WTC11 (cell line): ENCODE results near the gene RAB13. TPM values are rescaled to one million over a fixed set of nuclear protein-coding genes. Genes with fewer than 3 reads are reported as not detected.

Source experiments
- AFF4 ChIP-seq: sonication (generic); formaldehyde crosslinking; IDR thresholded peaks from 2 replicates; pipeline ENCODE4 v1.8.1; 2023; ENCODE audit warnings: mild to moderate bottlenecking, missing genetic modification reagents, borderline replicate concordance
- CREM ChIP-seq: sonication (generic); formaldehyde crosslinking; IDR thresholded peaks from 2 replicates; pipeline ENCODE4 v1.8.1; 2022; ENCODE audit warnings: mild to moderate bottlenecking, missing genetic modification reagents, moderate library complexity
- E2F5 ChIP-seq: sonication (generic); formaldehyde crosslinking; IDR thresholded peaks from 2 replicates; pipeline ENCODE4 v1.8.1; 2022; ENCODE audit warnings: mild to moderate bottlenecking, moderate library complexity, missing genetic modification reagents
- FOXP1 ChIP-seq: sonication (generic); formaldehyde crosslinking; IDR thresholded peaks from 2 replicates; pipeline ENCODE4 v1.8.0; 2022; ENCODE audit warnings: missing genetic modification reagents, mild to moderate bottlenecking, moderate library complexity, borderline replicate concordance
- GABPB1 ChIP-seq: sonication (generic); formaldehyde crosslinking; IDR thresholded peaks from 2 replicates; pipeline ENCODE4 v1.8.1; 2023; ENCODE audit warnings: mild to moderate bottlenecking, missing genetic modification reagents
- GRHL2 ChIP-seq: fragments of 250-450 bp; sonication (Bioruptor Pico); IDR thresholded peaks from 2 replicates; pipeline ENCODE4 v1.8.0; 2022; ENCODE audit warnings: mild to moderate bottlenecking, moderate library complexity; ENCODE audit not compliant: insufficient replicate concordance, severe bottlenecking
- IRF1 ChIP-seq: sonication (generic); formaldehyde crosslinking; IDR thresholded peaks from 2 replicates; pipeline ENCODE4 v1.8.0; 2023; ENCODE audit warnings: missing genetic modification reagents
- IRF2 ChIP-seq: sonication (generic); formaldehyde crosslinking; IDR thresholded peaks from 2 replicates; pipeline ENCODE4 v1.8.0; 2022; ENCODE audit warnings: low read depth, missing genetic modification reagents, borderline replicate concordance
- JAZF1 ChIP-seq: fragments of 250-450 bp; sonication (Bioruptor Pico); IDR thresholded peaks from 2 replicates; pipeline ENCODE4 v1.9.0; 2021; ENCODE audit warnings: moderate library complexity, mild to moderate bottlenecking, inconsistent platforms
- MAX ChIP-seq: sonication (generic); formaldehyde crosslinking; IDR thresholded peaks from 2 replicates; pipeline ENCODE4 v1.8.0; 2022; ENCODE audit warnings: mild to moderate bottlenecking, missing genetic modification reagents
- MLX ChIP-seq: sonication (generic); formaldehyde crosslinking; IDR thresholded peaks from 2 replicates; pipeline ENCODE4 v1.8.1; 2023; ENCODE audit warnings: mild to moderate bottlenecking, missing genetic modification reagents, moderate library complexity
- RELA ChIP-seq: sonication (generic); formaldehyde crosslinking; IDR thresholded peaks from 2 replicates; pipeline ENCODE4 v1.8.1; 2022; ENCODE audit warnings: missing genetic modification reagents, mild to moderate bottlenecking, borderline replicate concordance
- SMAD4 ChIP-seq: sonication (generic); formaldehyde crosslinking; IDR thresholded peaks from 2 replicates; pipeline ENCODE4 v1.8.0; 2022; ENCODE audit warnings: mild to moderate bottlenecking, missing genetic modification reagents
- SOX15 ChIP-seq: fragments of 250-450 bp; sonication (Bioruptor Pico); IDR thresholded peaks from 2 replicates; pipeline ENCODE4 v1.9.0; 2021; ENCODE audit warnings: mild to moderate bottlenecking
- TCF7 ChIP-seq: sonication (generic); formaldehyde crosslinking; IDR thresholded peaks from 2 replicates; pipeline ENCODE4 v1.8.0; 2022; ENCODE audit warnings: mild to moderate bottlenecking, low read depth, missing genetic modification reagents, moderate library complexity
- TEAD1 ChIP-seq: sonication (generic); formaldehyde crosslinking; IDR thresholded peaks from 2 replicates; pipeline ENCODE4 v1.8.0; 2022; ENCODE audit warnings: mild to moderate bottlenecking, missing genetic modification reagents
- TEAD4 ChIP-seq: sonication (generic); formaldehyde crosslinking; IDR thresholded peaks from 2 replicates; pipeline ENCODE4 v1.8.0; 2022; ENCODE audit warnings: mild to moderate bottlenecking, missing genetic modification reagents
- ZNF138 ChIP-seq: sonication (generic); formaldehyde crosslinking; conservative IDR thresholded peaks from 2 replicates; pipeline ENCODE4 v1.8.1; 2022; ENCODE audit warnings: mild to moderate bottlenecking, moderate library complexity, missing genetic modification reagents
- ZNF232 ChIP-seq: sonication (generic); formaldehyde crosslinking; IDR thresholded peaks from 2 replicates; pipeline ENCODE4 v1.8.0; 2022; ENCODE audit warnings: mild to moderate bottlenecking, missing genetic modification reagents
- ZNF532 ChIP-seq: fragments of 250-450 bp; sonication (Bioruptor Pico); IDR thresholded peaks from 2 replicates; pipeline ENCODE4 v1.9.0; 2021; ENCODE audit warnings: mild to moderate bottlenecking, borderline replicate concordance
- ZNF671 ChIP-seq: fragments of 250-450 bp; sonication (Bioruptor Pico); IDR thresholded peaks from 2 replicates; pipeline ENCODE4 v1.8.0; 2021; ENCODE audit warnings: mild to moderate bottlenecking
- total RNA-seq: library from RNA; stranded (reverse); gene quantifications from 3 replicates; pipeline ENCODE4 v1.2.3, GENCODE V29; 2021
- TF ChIP-seq, protein P1 (sequence below): fragments of 200-600 bp; IDR thresholded peaks from 2 replicates; pipeline ENCODE4 v1.8.0; 2022; ENCODE audit warnings: antibody characterized with exemption
- TF ChIP-seq, protein P2 (sequence below): fragments of 250-450 bp; sonication (Bioruptor Pico); IDR thresholded peaks from 2 replicates; pipeline ENCODE4 v1.9.0; 2021; ENCODE audit warnings: mild to moderate bottlenecking
- TF ChIP-seq, protein P3 (sequence below): sonication (generic); formaldehyde crosslinking; IDR thresholded peaks from 2 replicates; pipeline ENCODE4 v1.8.0; 2022; ENCODE audit warnings: mild to moderate bottlenecking, missing genetic modification reagents
- TF ChIP-seq, protein P4 (sequence below): sonication (generic); formaldehyde crosslinking; conservative IDR thresholded peaks from 2 replicates; pipeline ENCODE4 v1.8.1; 2022; ENCODE audit warnings: mild to moderate bottlenecking, missing genetic modification reagents

The RAB13 gene
- total RNA-seq, 1 experiment from 2014 or later, result 126 TPM

DNA sequence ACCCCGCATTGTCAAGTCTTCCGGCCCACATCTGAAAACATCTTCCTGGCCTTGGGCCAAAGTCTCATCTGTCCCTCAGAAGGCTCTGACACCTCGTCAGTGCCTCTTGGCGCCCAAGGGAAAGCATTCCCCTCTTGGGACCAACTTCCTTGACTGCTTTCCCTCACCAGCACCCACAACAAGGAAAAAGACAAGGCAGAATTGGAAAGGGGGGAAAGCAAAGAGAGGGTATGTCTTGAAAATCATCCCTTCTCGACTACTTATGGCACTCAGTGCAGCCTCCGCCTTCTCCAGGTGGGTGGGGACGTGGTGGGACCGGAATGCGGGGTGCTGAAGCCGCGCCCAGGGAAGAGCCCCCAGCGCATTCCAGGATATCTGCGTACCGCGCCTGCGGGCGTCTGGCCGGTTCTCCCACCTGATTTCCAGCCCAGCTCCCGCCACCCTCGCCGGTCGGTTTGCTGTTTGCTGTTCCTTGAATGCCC is 22.2 kb downstream of the RAB13 start (continued):
- no peak for TF ChIP-seq ZNF232 (CRISPR knock-in tag)
- no peak for TF ChIP-seq GABPB1
- TF ChIP-seq IRF1 (CRISPR knock-in tag), result no peak
- TF ChIP-seq, protein P1, sequence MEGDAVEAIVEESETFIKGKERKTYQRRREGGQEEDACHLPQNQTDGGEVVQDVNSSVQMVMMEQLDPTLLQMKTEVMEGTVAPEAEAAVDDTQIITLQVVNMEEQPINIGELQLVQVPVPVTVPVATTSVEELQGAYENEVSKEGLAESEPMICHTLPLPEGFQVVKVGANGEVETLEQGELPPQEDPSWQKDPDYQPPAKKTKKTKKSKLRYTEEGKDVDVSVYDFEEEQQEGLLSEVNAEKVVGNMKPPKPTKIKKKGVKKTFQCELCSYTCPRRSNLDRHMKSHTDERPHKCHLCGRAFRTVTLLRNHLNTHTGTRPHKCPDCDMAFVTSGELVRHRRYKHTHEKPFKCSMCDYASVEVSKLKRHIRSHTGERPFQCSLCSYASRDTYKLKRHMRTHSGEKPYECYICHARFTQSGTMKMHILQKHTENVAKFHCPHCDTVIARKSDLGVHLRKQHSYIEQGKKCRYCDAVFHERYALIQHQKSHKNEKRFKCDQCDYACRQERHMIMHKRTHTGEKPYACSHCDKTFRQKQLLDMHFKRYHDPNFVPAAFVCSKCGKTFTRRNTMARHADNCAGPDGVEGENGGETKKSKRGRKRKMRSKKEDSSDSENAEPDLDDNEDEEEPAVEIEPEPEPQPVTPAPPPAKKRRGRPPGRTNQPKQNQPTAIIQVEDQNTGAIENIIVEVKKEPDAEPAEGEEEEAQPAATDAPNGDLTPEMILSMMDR, result no peak
- no peak for TF ChIP-seq SOX15
- TF ChIP-seq, protein P2, sequence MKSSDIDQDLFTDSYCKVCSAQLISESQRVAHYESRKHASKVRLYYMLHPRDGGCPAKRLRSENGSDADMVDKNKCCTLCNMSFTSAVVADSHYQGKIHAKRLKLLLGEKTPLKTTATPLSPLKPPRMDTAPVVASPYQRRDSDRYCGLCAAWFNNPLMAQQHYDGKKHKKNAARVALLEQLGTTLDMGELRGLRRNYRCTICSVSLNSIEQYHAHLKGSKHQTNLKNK, result 0 out of 2 replicates have a peak, but pooled peaks have one; percentile 22
- TF ChIP-seq ZNF532 (CRISPR knock-in tag), result no peak
- TF ChIP-seq TEAD1 (CRISPR knock-in tag), result peak; percentile 83; the same call in 1 of the 2 replicates
- 0 out of 2 replicates have a peak, but pooled peaks have one; percentile 61 for TF ChIP-seq E2F5
- TF ChIP-seq ZNF138 (CRISPR knock-in tag), result no peak
- no peak for TF ChIP-seq ZNF671 (CRISPR knock-in tag)
- peak; percentile 77; the same call in 1 of the 2 replicates for TF ChIP-seq TEAD4 (CRISPR knock-in tag)
- TF ChIP-seq, protein P3, sequence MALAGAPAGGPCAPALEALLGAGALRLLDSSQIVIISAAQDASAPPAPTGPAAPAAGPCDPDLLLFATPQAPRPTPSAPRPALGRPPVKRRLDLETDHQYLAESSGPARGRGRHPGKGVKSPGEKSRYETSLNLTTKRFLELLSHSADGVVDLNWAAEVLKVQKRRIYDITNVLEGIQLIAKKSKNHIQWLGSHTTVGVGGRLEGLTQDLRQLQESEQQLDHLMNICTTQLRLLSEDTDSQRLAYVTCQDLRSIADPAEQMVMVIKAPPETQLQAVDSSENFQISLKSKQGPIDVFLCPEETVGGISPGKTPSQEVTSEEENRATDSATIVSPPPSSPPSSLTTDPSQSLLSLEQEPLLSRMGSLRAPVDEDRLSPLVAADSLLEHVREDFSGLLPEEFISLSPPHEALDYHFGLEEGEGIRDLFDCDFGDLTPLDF (CRISPR knock-in tag), result no peak
- no peak for TF ChIP-seq JAZF1 (CRISPR knock-in tag)
- no peak for TF ChIP-seq RELA
- TF ChIP-seq SMAD4, result 0 out of 2 replicates have a peak, but pooled peaks have one; percentile 43
- peak; percentile 54; the same call in 1 of the 2 replicates for TF ChIP-seq CREM (CRISPR knock-in tag)
- no peak for TF ChIP-seq AFF4 (CRISPR knock-in tag)
- no peak for TF ChIP-seq GRHL2 (CRISPR knock-in tag)
- TF ChIP-seq FOXP1 (CRISPR knock-in tag), result no peak
- no peak for TF ChIP-seq MLX
- TF ChIP-seq, protein P4, sequence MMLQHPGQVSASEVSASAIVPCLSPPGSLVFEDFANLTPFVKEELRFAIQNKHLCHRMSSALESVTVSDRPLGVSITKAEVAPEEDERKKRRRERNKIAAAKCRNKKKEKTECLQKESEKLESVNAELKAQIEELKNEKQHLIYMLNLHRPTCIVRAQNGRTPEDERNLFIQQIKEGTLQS (CRISPR knock-in tag), result no peak
- no peak for TF ChIP-seq IRF2 (CRISPR knock-in tag)
- TF ChIP-seq MAX (CRISPR knock-in tag), result peak; percentile 20; the same call in 1 of the 2 replicates
- TF ChIP-seq TCF7 (CRISPR knock-in tag), result no peak
